Hepatic stellate cell (primary cell): Measurements from ENCODE around the gene UGP2.
"Not testable (repeated sequence)": the region's sequence is repeated elsewhere in the genome, so short reads cannot be mapped to it uniquely, and the experiment has no call there.

Source experiments
- DNase-seq: peaks from one replicate; pipeline ENCODE4 v3.0.0; 2011; ENCODE audit warnings: low spot score

Gene UGP2

DNA sequence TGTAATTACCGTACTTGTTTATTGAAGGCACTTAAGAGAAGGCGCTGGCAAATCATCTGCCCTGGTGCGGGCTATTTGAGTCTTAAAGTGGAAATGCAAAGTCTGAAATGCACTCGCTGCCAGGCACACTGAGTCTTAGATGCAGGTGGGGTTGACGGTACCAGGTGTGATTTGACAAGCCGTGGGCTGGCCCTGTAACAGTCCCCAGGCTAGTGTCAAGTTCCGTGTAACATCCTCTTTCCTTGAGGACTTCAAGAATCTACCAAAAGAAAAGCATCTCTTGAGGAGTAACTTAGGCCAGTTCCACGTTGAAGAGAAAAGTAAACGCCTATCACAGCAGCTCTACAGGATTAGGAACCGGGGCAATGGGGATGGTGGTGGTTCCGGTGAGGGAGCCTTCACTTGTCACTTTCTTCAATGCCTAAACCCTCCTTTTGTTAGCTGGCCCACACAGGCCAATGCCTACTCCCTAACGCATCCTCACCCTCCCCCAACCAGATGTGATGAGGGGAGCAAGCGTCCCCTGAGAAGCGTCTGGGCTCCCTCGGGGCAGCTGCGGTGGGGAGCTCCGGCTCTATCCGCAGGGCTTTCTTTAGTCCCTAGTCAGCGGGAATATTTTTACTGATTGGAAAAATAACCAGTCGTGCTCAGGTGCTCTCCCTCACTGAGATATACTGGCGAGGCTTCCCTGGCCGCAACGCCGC is 1.5 kb upstream of the UGP2 start:
- DNase-seq, result peak; percentile 22

DNA sequence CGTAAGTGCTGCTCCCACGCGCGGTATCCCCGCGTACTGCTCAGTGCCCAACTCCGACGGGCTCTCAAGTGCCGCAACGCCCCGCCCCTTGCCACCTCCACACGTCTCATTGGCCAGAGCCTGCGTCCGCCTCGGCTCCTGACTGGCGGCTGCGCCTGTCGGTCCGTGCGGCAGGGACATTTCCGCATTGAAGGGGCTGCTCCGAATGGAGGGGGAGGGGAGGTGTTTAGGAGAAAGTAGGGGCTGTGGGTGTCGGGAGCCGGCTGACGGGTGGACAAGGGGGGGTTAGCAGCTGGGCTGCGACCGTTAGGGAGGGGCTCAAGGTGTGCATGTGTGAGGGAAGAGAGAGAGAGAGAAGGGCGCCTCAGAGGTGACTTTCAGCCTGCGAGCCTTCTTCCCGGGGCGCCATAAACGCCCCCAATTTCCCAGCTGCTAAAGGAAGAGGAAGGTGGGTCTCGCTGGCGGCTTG is 877 bp upstream of the UGP2 start:
- DNase-seq, result peak; percentile 97

DNA sequence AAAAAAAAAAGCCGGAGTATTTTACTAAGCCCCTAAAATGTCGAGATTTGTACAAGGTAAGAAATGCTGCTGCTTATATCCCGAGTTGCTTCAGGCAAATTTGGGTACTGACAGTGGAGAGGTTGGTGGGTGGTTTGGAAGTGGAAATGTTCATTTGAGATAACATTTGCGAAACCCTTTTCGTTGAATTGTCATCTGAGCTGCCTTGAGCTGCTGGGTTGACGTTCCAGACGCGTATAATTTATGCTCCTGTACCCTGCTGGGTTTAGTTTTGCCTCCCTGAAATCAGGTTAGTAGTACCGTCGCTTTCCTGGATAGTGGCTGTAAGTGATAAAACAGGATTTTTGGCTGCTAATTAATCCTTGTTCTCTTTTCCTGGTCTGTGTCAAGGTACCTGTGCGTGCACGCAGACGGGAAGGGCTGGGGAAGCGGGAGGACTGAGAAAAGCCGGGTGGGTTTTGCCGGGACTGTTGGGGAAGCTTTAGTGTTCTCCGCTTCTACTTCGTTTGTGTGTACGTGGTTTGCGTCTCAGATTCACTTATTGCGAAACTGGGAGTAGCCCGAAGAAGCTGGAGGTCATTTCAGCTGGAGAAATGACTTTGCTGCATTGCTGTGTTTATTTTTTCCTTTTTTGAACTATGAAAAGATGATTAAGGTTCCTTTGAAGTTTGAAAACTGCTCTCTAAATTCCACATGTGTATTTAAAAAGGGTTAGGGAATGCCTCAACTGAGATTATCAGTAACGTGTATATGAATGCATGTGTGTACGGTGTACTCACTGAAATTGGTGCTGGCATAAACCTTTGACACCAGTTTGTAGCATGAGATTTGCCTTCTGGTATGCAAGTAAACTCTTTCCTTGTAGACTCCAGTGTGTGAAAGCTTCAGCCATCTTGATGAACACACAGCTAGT is 709 bp downstream of the UGP2 start:
- no peak for DNase-seq

DNA sequence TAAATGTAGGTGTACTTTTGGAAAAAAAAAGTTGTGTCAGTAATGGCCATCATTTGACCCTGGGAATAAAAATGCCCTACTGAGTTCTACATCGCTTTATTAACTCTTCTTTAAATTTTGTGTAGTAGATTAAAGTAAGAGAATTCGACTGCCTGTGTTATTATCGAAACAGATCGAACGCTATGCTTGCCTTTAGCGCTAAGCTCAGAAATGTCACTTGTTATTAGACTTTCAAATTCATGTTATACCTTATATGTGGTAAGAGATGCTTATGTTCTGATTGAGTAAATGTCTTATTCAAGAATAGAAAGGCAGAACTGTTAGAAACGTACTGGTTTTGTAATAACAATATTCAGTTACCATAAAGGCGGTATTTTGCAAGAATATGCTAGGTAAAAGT is 1.4 kb downstream of the UGP2 start:
- DNase-seq, result no peak

DNA sequence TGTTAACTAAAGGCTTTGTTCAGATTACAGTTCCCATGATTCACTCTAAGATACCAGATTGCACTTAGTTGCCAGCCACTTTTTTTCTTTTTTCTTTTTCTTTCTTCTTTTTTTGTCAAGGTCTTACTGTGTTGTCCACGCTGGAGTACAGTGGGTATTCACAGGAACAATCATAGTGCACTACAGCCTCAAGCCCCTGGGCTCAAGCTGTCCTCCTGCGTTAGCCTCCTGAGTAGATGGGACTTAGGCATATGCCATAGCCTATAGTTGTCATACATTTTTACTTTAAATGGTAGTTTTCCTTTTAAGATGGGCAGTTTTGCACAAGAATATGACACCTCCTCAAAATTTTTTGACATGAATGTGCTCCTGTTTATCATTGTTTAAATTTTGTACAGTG is 2.1 kb downstream of the UGP2 start:
- no peak for DNase-seq

DNA sequence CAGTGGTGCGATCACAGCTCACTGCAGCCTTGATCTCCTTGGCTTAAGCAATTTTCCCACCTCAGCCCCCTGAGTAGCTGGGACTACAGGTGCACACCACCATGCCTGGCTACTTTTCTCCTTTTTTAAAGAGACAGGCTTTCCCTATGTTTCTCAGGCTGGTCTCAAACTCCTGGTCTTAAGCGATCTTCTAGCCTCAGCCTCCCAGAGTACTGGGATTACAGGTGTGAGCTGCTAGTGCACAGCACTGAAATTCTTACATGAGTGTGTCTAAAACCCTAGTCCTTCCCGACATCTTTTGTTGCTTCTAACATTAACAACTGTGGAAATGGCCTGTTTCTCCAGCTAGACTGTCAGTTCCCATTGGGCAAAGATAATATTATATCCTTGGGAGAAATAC is 2.9 kb downstream of the UGP2 start:
- DNase-seq, result no peak

DNA sequence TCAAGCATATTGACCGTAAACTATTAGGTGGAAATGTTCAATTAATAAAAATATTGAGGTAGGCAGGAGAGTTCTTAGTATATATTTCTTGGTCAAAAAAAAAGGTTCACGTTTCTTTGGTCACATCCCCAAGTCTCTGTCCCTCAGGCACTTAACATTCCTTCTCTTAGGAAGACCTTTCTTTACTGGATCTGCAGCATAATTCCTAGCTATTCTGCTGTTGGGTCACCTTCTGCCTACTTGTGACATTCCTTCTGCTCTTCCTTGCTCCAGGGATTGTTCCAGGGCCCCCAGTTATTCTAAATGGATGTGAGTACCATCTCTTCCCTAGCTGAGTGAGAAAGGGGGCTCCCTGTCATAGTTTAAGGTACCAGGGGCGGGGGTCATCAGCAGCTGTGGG is 4.2 kb downstream of the UGP2 start:
- DNase-seq, result no peak

DNA sequence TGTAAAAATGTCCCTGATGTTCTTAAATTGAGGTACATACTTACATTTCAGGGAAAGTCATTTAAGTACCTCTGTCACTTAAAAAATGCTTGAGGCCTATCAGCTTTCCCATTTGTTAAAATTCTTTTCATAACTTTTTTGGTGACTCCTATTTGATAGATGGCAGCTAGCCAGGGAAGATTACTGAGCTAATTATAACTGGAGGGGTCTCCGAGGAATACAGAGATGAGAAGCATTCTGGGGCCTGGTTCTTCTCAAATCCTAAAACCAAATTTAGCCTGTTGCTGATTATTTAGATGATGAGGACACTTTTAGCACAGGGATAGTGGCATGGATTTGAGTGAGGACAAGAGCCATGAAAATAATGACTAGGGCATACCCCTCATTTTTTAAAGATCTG is 4.8 kb downstream of the UGP2 start:
- no peak for DNase-seq

DNA sequence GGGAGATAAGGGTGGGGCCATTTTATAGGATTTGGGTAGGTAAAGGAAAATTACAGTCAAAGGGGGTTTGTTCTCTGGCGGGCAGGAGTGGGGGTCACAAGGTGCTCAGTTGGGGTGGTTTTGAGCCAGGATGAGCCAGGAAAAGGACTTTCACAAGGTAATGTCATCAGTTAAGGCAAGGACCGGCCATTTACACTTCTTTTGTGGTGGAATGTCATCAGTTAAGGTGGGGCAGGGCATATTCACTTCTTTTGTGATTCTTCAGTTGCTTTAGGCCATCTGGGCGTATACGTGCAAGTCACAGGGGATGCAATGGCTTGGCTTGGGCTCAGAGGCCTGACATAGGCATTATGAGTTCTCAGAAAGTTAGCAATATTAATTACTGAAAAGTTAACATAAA is 5.9 kb downstream of the UGP2 start:
- not testable (repeated sequence) for DNase-seq

DNA sequence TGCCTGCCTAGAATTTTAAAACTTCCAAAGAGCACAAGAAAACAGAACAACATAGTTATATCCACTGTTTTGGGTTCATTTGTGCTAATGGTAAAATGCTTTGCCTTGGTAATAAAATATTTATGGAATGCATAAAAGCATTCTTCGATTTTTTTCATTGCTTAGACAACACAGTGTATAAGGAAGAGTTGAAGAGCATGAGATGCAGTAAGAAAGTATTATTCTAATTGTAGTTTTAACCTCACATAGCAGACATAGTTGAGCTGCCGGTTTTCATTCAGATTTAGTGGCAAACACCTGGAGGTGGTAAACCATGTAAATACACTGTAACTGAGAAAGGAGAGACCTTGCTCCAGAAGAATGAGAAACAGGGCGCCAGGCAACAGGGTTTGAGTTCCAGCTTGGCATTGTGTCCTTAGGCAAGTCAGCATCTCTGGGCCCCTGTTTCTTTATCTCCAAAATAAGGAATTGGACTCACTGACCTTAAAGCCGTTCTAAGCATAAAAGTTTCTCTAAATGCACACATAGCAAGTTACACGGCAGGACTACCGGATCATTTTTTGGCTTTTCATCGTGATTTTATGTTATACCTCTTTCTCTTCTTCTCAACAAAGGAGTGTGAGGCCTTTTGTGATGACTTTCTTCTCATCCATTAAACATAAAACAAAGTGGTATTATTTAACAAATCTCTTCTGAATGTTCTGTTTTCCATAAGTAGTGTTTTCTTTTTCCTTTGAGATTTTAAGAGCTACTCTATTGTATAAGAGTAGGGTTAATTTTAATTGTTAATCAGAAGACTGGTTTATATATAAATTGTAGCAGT is 7.9 kb downstream of the UGP2 start:
- DNase-seq, result no peak

DNA sequence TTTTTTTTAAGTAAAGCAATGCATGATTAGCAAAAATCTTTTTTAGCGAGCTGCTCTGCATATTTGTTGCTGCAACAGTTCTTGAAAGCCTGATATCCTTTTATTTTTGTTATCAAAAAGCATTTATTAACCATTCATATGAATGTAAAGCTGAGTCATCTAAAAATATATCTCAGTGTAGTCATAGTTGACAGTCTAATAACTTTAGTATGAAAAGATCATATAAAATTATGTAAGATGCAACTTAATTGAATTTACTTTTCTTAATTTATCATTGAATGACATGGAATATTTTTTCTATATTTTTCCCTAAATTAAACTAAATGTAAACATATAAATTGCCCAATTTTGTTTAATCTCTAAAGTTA is 8.5 kb downstream of the UGP2 start:
- no peak for DNase-seq

DNA sequence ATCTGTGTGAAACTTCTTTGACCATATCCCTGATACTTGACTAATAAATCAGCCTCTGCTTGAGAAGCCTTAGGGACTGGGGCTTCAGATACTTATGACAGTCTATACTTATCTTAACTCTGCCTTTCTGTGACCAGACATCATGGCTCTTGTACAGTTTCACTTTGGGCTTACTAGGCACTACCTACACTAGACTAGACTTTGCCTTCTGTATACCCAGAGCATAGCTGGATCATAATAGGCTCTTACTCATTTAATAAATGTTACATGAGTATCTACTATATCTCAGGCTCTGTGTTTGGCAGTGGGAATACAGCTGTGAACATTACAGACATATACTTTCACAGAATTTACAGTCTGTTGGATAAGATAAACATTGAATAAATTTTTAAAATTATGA is 9.0 kb downstream of the UGP2 start:
- DNase-seq, result no peak

DNA sequence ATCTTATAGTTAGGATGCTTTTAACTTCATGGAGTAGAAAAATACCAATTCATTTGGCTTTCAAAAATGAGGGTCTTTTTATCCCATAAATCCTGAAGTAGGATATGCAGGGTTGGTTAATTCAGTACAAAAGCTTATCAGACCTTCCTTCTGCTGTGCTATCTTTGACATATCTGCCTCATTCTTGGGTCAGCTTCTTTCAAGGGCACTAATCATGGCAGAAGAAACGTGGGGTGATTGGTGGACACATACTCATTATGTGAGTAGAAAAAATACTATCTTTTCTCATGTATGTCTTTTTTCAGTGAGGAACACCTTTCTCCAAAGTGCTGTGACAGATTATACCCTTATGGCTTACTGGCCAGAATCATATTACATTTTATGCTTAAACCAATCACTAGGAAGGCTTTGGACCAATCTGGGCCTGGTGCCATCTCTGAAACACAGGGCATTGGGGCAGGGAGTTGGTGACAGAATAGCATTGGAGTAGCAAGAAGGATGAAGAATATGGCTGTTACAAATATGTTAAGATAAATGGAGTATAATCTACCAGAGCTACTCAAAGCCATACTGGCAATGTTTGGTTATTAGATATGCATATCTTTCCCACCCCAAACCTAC is 10.1 kb downstream of the UGP2 start:
- no peak for DNase-seq

DNA sequence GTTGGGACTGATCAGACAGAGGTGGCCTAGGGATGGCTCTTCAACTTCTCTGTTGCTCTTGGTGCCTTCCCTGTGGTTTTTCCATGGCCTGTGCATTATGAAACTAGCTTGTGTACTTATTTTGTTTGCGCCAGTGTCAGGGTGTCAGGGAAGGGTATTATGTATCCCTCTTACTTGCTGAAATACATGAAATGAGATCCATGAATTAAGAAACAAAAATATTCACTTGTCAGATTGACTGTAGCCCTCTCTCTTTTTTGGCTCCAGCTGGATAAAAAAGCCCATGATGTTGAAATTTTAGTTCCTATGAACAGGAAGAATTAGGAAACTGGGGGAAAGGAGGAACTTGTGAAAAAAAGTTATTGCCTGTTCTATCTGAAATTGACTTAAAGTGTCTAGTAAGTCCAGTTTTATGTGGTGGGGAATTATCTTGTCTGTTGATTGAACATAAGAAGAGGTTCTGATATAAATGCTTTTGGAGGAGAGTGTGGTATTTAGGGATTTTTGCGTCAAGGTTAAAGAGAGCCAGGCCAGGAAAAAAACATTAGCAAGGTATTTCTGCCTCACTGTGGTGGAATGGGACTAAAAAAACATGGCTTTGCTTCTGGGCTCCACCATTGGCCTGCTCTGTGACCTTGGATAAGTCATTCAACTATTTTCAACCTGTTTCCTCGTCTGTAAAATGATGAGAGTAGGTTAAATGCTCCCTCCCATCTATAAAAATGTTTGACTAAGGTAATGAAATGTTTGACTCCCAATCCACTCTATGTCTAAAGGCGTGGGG is 12.0 kb downstream of the UGP2 start:
- no peak for DNase-seq

DNA sequence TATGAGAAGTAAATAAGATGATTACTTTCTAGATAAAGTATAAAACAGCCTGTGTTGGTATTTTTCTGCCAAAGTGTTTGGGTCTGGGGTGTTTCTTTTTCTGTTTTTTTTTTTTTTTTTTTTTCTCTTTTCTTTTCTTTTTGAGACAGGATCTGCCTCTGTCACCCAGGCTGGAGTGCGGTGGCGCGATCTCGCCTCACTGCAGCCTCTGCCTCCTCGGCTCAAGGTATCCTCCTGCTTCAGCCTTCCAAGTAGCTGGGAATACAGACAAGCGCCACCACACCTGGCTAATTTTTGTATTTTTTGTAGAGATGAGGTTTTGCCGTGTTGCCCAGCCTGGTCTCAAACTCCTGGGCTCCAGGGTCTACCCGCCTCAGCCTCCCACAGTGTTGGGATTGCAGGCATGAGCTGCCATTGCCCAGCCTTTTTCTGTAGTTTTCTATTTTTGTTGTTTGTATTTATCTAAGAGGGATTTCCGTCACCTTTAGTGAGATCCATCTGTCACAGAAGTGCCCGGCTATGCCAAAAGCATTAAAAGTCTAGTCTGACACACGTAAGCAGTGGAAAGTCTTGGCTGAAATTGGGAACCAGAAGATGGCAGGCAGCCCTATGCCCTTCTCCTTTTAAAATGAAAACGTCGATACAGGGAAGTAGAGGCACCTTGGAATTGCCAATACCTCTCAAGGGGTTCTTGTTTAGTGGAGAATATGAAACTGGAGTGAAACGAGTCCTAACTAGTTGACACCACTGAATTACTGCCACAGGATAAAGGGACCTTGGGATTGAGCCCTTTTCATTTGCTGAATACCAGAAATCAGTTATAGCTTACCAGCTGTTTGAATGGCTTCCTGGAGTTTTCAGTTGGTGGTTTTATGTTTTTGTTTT is 14.0 kb downstream of the UGP2 start:
- DNase-seq, result no peak

DNA sequence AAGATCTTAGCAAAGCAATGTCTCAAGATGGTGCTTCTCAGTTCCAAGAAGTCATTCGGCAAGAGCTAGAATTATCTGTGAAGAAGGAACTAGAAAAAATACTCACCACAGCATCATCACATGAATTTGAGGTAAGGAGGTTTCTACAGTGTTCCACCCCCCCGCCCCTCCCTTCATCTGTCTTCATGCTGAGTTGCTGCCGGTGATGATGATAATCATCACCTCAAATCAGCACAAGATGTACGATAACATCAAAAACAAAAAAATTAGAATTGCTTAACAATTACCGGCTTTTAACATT is 14.6 kb downstream of the UGP2 start:
- DNase-seq, result no peak

DNA sequence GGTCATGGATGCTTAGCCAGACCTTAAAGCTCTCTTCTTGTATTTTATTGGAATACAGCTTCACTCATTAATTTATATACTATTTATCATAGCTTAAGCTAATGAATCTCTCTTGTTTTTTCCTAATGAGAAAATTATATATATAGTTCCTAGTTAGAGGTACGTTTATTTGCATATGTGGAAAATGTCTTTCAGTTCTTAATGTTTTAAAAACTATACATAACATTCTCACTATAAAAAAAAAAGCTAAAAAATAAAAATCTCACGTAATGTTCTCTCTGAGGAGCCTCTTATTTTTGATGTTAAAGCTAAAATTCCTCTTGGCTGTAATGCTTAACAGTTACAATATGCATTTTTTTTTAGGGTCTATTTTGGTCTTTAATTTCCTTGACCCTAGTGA is 16.6 kb downstream of the UGP2 start:
- no peak for DNase-seq

DNA sequence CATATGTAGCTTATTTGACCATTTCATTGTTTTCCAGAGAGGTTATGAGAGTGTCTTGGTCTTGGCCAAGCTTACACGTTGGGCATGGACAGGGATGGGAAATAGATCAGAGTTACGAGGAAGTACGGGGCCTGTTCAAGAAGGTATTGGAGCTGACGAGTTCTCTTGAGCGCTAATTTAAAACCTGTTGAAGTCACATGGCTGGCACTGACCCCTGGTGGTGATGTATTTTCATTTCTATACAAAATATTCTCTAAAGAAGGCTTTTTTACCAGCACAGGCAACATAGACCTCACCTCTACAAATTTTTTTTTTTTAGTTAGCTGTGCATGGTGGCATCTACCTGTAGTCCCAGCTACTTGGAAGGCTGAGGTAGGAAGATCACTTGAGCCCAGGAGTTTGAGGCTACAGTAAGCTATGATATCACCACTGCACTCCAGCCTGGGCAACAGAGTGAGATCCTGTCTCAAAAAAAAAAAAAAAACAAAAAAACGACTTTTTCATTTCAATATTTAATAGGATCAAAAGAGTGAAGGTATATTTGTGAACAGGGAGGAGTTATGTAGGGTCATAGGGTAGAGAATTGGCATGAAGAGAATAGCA is 19.6 kb downstream of the UGP2 start:
- DNase-seq, result peak; percentile 20

DNA sequence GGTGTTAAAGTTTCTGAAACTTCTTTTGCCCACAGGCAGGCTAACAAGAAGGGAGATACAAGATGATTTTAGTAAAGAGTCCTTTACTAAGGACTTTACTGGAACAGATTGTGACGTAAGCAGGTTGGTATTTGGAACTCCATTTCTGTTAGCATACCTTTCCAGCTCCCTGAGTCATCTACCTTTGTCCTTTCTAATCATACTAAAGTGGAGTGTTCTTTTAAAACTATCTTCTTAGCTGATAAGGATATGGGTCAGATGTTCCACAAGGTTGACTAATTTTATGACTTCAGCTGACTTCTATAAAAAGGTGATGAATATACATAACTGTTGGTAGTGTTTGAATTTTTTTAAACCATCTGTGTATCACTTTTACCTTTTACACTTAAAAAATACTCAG is 21.1 kb downstream of the UGP2 start:
- no peak for DNase-seq

DNA sequence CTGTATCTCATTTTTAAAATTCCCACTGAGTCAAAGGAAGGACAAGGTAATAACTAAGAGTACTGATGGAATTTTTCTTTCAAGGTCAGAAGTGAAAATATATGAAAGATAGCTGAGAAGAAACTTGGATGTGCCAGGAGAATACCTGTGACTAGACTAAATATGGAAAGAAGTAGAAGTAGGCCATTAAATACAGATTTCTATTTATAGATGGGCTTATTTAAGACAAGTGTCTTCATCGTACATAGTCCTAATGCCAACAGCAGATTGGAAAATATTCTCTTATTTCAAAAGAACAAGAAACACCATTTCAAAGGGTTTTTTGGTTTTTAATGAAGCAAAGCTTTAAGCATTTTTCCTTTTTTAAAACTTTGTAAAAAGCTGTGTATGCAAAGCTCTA is 22.0 kb downstream of the UGP2 start:
- DNase-seq, result no peak
